Endodermal cell (in vitro differentiated cells): ENCODE results near the gene DTX1. TPM values are rescaled to one million over a fixed set of nuclear protein-coding genes. Genes with fewer than 3 reads are reported as not detected.
A peak's percentile ranks its signal among the peaks of the same experiment; 100 is the strongest.

ENCODE experiments used
- DNase-seq: peaks from one replicate; pipeline ENCODE4 v3.0.0-alpha.2; 2017
- H3K27ac ChIP-seq: 2 replicates; pipeline ENCODE4 v1.5.1; 2013; ENCODE audit warnings: mild to moderate bottlenecking, low read depth, low read length, moderate library complexity
- H3K27me3 ChIP-seq: 2 replicates; pipeline ENCODE4 v1.6.1; 2013; ENCODE audit warnings: mild to moderate bottlenecking, low read length, moderate library complexity; ENCODE audit not compliant: insufficient read depth, control insufficient read depth, poor library complexity, severe bottlenecking
- H3K36me3 ChIP-seq: 2 replicates; pipeline ENCODE4 v1.7.0; 2013; ENCODE audit warnings: mild to moderate bottlenecking, low read length, moderate library complexity; ENCODE audit not compliant: control insufficient read depth, insufficient read depth
- H3K4me1 ChIP-seq: one replicate; pipeline ENCODE4 v1.7.0; 2013; ENCODE audit warnings: low read length; ENCODE audit not compliant: control insufficient read depth, insufficient read depth
- H3K4me3 ChIP-seq: 2 replicates; pipeline ENCODE4 v1.5.1; 2013; ENCODE audit warnings: mild to moderate bottlenecking, low read length, moderate library complexity
- H3K9ac ChIP-seq: 2 replicates; pipeline ENCODE4 v1.6.1; 2013; ENCODE audit warnings: mild to moderate bottlenecking, low read length, moderate library complexity; ENCODE audit not compliant: poor library complexity, severe bottlenecking; ENCODE audit errors: extremely low read depth
- H3K9me3 ChIP-seq: 2 replicates; pipeline ENCODE4 v1.6.1; 2013; ENCODE audit warnings: mild to moderate bottlenecking, low read length, moderate library complexity; ENCODE audit not compliant: control insufficient read depth
- H3K27ac Mint-ChIP-seq: 2 replicates; pipeline ENCODE4 v1.8.0; 2020; ENCODE audit warnings: mixed read lengths
- H3K27me3 Mint-ChIP-seq: 2 replicates; pipeline ENCODE4 v1.8.0; 2021; ENCODE audit warnings: mild to moderate bottlenecking, mixed read lengths; ENCODE audit not compliant: insufficient read depth
- H3K36me3 Mint-ChIP-seq: 2 replicates; pipeline ENCODE4 v1.8.0; 2020; ENCODE audit warnings: low read depth, mixed read lengths
- H3K4me1 Mint-ChIP-seq: 2 replicates; pipeline ENCODE4 v1.8.0; 2020; ENCODE audit warnings: mixed read lengths
- H3K4me3 Mint-ChIP-seq: 2 replicates; pipeline ENCODE4 v1.8.0; 2020; ENCODE audit warnings: mild to moderate bottlenecking, moderate library complexity, mixed read lengths
- H3K9me3 Mint-ChIP-seq: 2 replicates; pipeline ENCODE4 v1.8.0; 2020; ENCODE audit warnings: mild to moderate bottlenecking, mixed read lengths
- CTCF ChIP-seq: fragments of 200-600 bp; sonication (generic); conservative IDR thresholded peaks from 2 replicates; pipeline ENCODE4 v1.5.0; 2021; ENCODE audit warnings: antibody characterized with exemption, mild to moderate bottlenecking
- WGBS, 2 experiments: methylation state at CpG; one replicate each; pipeline versions ENCODE4 v1.1.5 to v1.1.7; 2013; ENCODE audit warnings: missing lambda C conversion rate in 2 of 2, mixed read lengths in 1 of 2; ENCODE audit not compliant: insufficient coverage in 1 of 2, insufficient read length in 1 of 2; 5-methylcytosine and 5-hydroxymethylcytosine counted together
- total RNA-seq, 2 donors: library from RNA; stranded (reverse); fragmentation: NEBNext Ultra II Directional in 1 of 2; extraction: Animal tissue kit (Norgen Biotek cat#: 25700) in 1 of 2; gene quantifications; 2 replicates in 1 of 2; 3 replicates in 1 of 2; pipeline ENCODE4 v1.2.1, GENCODE V29; 2021

Gene DTX1
- total RNA-seq, 2 donors from 2014 or later = 3.3 to 4.9 TPM

GRCh38 chr12:113099364-113099763 lies 42.8 kb downstream of the DTX1 start:
- TF ChIP-seq CTCF = no peak
- no peak overlapping the region for H3K9ac ChIP-seq
- H3K9me3 ChIP-seq = no peaks in the 10 kb centered on the region
- H3K4me1 ChIP-seq = no peaks in the 10 kb centered on the region
- no peaks in the 10 kb centered on the region for H3K27me3 ChIP-seq
- no peaks in the 10 kb centered on the region for H3K36me3 ChIP-seq
- Mint-ChIP-seq H3K27me3 (peaks cover 7% of the 10 kb centered on the region), H3K4me1 (peaks cover 2% of the 10 kb centered on the region), H3K4me3 (no peak overlapping the region), H3K9me3 (no peaks in the 10 kb centered on the region), H3K27ac (no peak overlapping the region), H3K36me3 (no peaks in the 10 kb centered on the region)
- H3K27ac ChIP-seq = no peak overlapping the region
- DNase-seq = no peak
- no peak overlapping the region for H3K4me3 ChIP-seq

- Mint-ChIP-seq H3K4me1 (peaks cover 2% of the 10 kb centered on the region), H3K27ac (no peak overlapping the region)
These were observed 43.2 kb downstream of the DTX1 start for GRCh38 chr12:113099764-113100163.

GRCh38 chr12:113101751-113102150 lies 45.2 kb downstream of the DTX1 start:
- no peak for TF ChIP-seq CTCF
- WGBS, 2 experiments = 86 to 88% methylated on average over 5 to 10 of the region's 10 CpGs
- Mint-ChIP-seq H3K27me3 (peaks cover 14% of the 10 kb centered on the region), H3K9me3 (no peaks in the 10 kb centered on the region), H3K27ac (no peak overlapping the region), H3K36me3 (no peaks in the 10 kb centered on the region), H3K4me3 (no peak overlapping the region), H3K4me1 (peaks cover 2% of the 10 kb centered on the region)
- no peak for DNase-seq
- H3K27me3 ChIP-seq = peaks cover 7% of the 10 kb centered on the region
- H3K4me1 ChIP-seq = no peaks in the 10 kb centered on the region
- no peaks in the 10 kb centered on the region for H3K36me3 ChIP-seq
- H3K4me3 ChIP-seq = no peak overlapping the region
- no peaks in the 10 kb centered on the region for H3K9me3 ChIP-seq
- no peak overlapping the region for H3K27ac ChIP-seq
- H3K9ac ChIP-seq = no peak overlapping the region

More at GRCh38 chr12:113099764-113100163, 43.2 kb downstream of the DTX1 start:
- no peaks in the 10 kb centered on the region for H3K9me3 ChIP-seq
- no peak overlapping the region for H3K4me3 ChIP-seq
- Mint-ChIP-seq H3K36me3 (no peaks in the 10 kb centered on the region), H3K4me3 (no peak overlapping the region), H3K9me3 (no peaks in the 10 kb centered on the region), H3K27me3 (peaks cover 9% of the 10 kb centered on the region)
- H3K36me3 ChIP-seq = no peaks in the 10 kb centered on the region
- no peaks in the 10 kb centered on the region for H3K4me1 ChIP-seq
- DNase-seq = peak; percentile 59
- 85% methylated on average over 9 to 12 of the region's 12 CpGs for WGBS, 2 experiments
- H3K27ac ChIP-seq = no peak overlapping the region
- peaks cover 3% of the 10 kb centered on the region for H3K27me3 ChIP-seq
- TF ChIP-seq CTCF = no peak
- no peak overlapping the region for H3K9ac ChIP-seq
